H1 (cell line): ENCODE results near the gene ZSCAN12. TPM values are rescaled to one million over a fixed set of nuclear protein-coding genes. Genes with fewer than 3 reads are reported as not detected.
"Not testable (repeated sequence)": the region's sequence is repeated elsewhere in the genome, so short reads cannot be mapped to it uniquely, and the experiment has no call there.

Experiments used
- CTCF ChIA-PET: fragments of 300-600 bp; sonication (Branson Sonifier 250); formaldehyde crosslinking; loops from one replicate; lab custom pipeline; 2021; ENCODE audit not compliant: partially characterized antibody; lab: Charles Lee
- POLR2A ChIA-PET: fragments of 300-600 bp; sonication (Branson Sonifier 250); formaldehyde crosslinking; loops from one replicate; lab custom pipeline; 2021; ENCODE audit warnings: inconsistent platforms; ENCODE audit not compliant: partially characterized antibody; lab: Charles Lee
- DNase-seq, 2 experiments: peaks; one replicate each; pipeline versions ENCODE4 v3.0.0 to v3.0.0-alpha.2; 2010 to 2022; ENCODE audit warnings: low spot score in 2 of 2, low read depth in 1 of 2, mixed read lengths in 1 of 2
- FAIRE-seq: peaks from 2 replicates; lab custom pipeline; 2011; peaks lifted over from hg19 to GRCh38; lab: Jason Lieb, UNC
- H2AFZ ChIP-seq: 2 replicates; pipeline ENCODE4 v1.8.1; 2012; ENCODE audit warnings: low read length, inconsistent platforms
- H2AK5ac ChIP-seq: 2 replicates; pipeline ENCODE4 v1.6.1; 2013; ENCODE audit warnings: low read depth, low read length
- H2BK120ac ChIP-seq: replicated peaks from 2 replicates; pipeline ENCODE3; 2013; ENCODE audit warnings: low read depth, low read length, inconsistent platforms
- H2BK12ac ChIP-seq: 2 replicates; pipeline ENCODE4 v1.6.1; 2013; ENCODE audit warnings: low read depth, low read length
- H2BK15ac ChIP-seq: 2 replicates; pipeline ENCODE4 v1.6.1; 2013; ENCODE audit warnings: low read length
- H2BK20ac ChIP-seq: 2 replicates; pipeline ENCODE4 v1.6.1; 2013; ENCODE audit warnings: low read length
- H2BK5ac ChIP-seq: 2 replicates; pipeline ENCODE4 v1.6.1; 2013; ENCODE audit warnings: low read depth, low read length
- H3K14ac ChIP-seq: 2 replicates; pipeline ENCODE4 v1.6.1; 2013; ENCODE audit warnings: inconsistent platforms; ENCODE audit not compliant: insufficient read length
- H3K18ac ChIP-seq: 2 replicates; pipeline ENCODE4 v1.6.1; 2013; ENCODE audit warnings: low read length; ENCODE audit errors: extremely low read depth
- H3K23ac ChIP-seq: 2 replicates; pipeline ENCODE4 v1.6.1; 2013; ENCODE audit warnings: inconsistent platforms; ENCODE audit not compliant: insufficient read length
- H3K23me2 ChIP-seq: 2 replicates; pipeline ENCODE4 v1.6.1; 2013; ENCODE audit warnings: low read depth, low read length
- H3K27ac ChIP-seq: 2 replicates; pipeline ENCODE4 v1.6.1; 2011; ENCODE audit warnings: low read depth, low read length, inconsistent platforms
- H3K27me3 ChIP-seq, 4 experiments: replicated peaks in 1 of 4; 1 replicate in 1 of 4; 2 replicates in 3 of 4; pipeline versions ENCODE4 v1.6.1 to v1.8.1; 2011 to 2013; ENCODE audit warnings: low read length in 3 of 4, mild to moderate bottlenecking in 3 of 4, inconsistent platforms in 2 of 4, mixed read lengths in 2 of 4, moderate library complexity in 1 of 4; ENCODE audit not compliant: control insufficient read depth in 3 of 4, insufficient read depth in 3 of 4; ENCODE audit errors: extremely low read depth in 1 of 4
- H3K36me3 ChIP-seq, 4 experiments: 2 replicates each; pipeline versions ENCODE4 v1.6.1 to v1.8.1; 2011 to 2013; ENCODE audit warnings: mild to moderate bottlenecking in 4 of 4, low read length in 3 of 4, moderate library complexity in 2 of 4, control low read depth in 1 of 4, inconsistent platforms in 1 of 4; ENCODE audit not compliant: insufficient read depth in 4 of 4, control insufficient read depth in 2 of 4
- H3K4ac ChIP-seq: replicated peaks from 2 replicates; pipeline ENCODE3; 2013; ENCODE audit warnings: low read length, low read depth, mixed read lengths, inconsistent platforms; ENCODE audit not compliant: insufficient read length
- H3K4me1 ChIP-seq, 4 experiments: replicated peaks in 1 of 4; 1 replicate in 1 of 4; 2 replicates in 3 of 4; pipeline versions ENCODE4 v1.6.1 to v1.8.1; 2011 to 2013; ENCODE audit warnings: low read length in 3 of 4, inconsistent platforms in 2 of 4, mixed read lengths in 1 of 4; ENCODE audit not compliant: insufficient read depth in 4 of 4, control insufficient read depth in 3 of 4
- H3K4me2 ChIP-seq, 2 experiments: 2 replicates each; pipeline versions ENCODE4 v1.6.1 to v1.8.1; 2011 to 2013; ENCODE audit warnings: low read depth in 2 of 2, low read length in 2 of 2, control low read depth in 1 of 2, inconsistent platforms in 1 of 2, mild to moderate bottlenecking in 1 of 2; ENCODE audit not compliant: insufficient read depth in 1 of 2
- H3K4me3 ChIP-seq, 4 experiments: fragments of 200-600, 300-600 bp in 1 of 4; sonication (generic), shearing (Covaris generic), sonication (Bioruptor Twin) in 1 of 4; 2 replicates each; pipeline versions ENCODE4 v1.5.1 to v1.8.1; 2011 to 2016; ENCODE audit warnings: low read length in 4 of 4, low read depth in 3 of 4, control low read depth in 2 of 4, inconsistent platforms in 2 of 4, mild to moderate bottlenecking in 2 of 4, mixed read lengths in 1 of 4, moderate library complexity in 1 of 4; ENCODE audit not compliant: insufficient read depth in 2 of 4; ENCODE audit errors: extremely low read depth in 1 of 4
- H3K56ac ChIP-seq: replicated peaks from 2 replicates; pipeline ENCODE3; 2013; ENCODE audit warnings: low read depth, mild to moderate bottlenecking, mixed read lengths, low read length, inconsistent platforms; ENCODE audit not compliant: insufficient read length
- H3K79me1 ChIP-seq: 2 replicates; pipeline ENCODE4 v1.6.1; 2013; ENCODE audit warnings: low read depth, low read length, control low read depth
- H3K79me2 ChIP-seq, 2 experiments: 2 replicates each; pipeline versions ENCODE4 v1.6.1 to v1.8.1; 2012 to 2013; ENCODE audit warnings: low read length in 2 of 2, mild to moderate bottlenecking in 2 of 2, inconsistent platforms in 1 of 2; ENCODE audit not compliant: insufficient read depth in 2 of 2, control insufficient read depth in 1 of 2
- H3K9ac ChIP-seq, 4 experiments: replicated peaks in 1 of 4; 1 replicate in 1 of 4; 2 replicates in 3 of 4; pipeline versions ENCODE4 v1.6.1 to v1.8.1; 2011 to 2013; ENCODE audit warnings: low read depth in 3 of 4, low read length in 3 of 4, control low read depth in 2 of 4, mild to moderate bottlenecking in 2 of 4, moderate library complexity in 2 of 4, inconsistent platforms in 1 of 4; ENCODE audit errors: extremely low read depth in 1 of 4
- H3K9me3 ChIP-seq, 2 experiments: 2 replicates each; pipeline versions ENCODE4 v1.6.1 to v1.8.1; 2012 to 2013; ENCODE audit warnings: mild to moderate bottlenecking in 2 of 2, moderate library complexity in 2 of 2, control low read depth in 1 of 2, inconsistent platforms in 1 of 2, low read depth in 1 of 2, low read length in 1 of 2, mixed read lengths in 1 of 2; ENCODE audit not compliant: insufficient read depth in 2 of 2
- H4K20me1 ChIP-seq, 2 experiments: replicated peaks in 1 of 2; 2 replicates each; pipeline versions ENCODE3 to v1.8.1; 2011 to 2013; ENCODE audit warnings: inconsistent platforms in 2 of 2, low read length in 2 of 2, mild to moderate bottlenecking in 1 of 2; ENCODE audit not compliant: insufficient read depth in 2 of 2, control insufficient read depth in 1 of 2
- H4K5ac ChIP-seq: 2 replicates; pipeline ENCODE4 v1.6.1; 2013; ENCODE audit warnings: low read length, low read depth, mixed read lengths, inconsistent platforms; ENCODE audit not compliant: insufficient read length
- H4K8ac ChIP-seq: 2 replicates; pipeline ENCODE4 v1.8.0; 2013; ENCODE audit warnings: mild to moderate bottlenecking, moderate library complexity, low read length, inconsistent platforms; ENCODE audit not compliant: insufficient read depth; ENCODE audit errors: extremely low read depth
- H4K91ac ChIP-seq: replicated peaks from 2 replicates; pipeline ENCODE3; 2013; ENCODE audit warnings: low read length, mixed read lengths, inconsistent platforms; ENCODE audit not compliant: insufficient read length
- SP1 ChIP-seq: IDR thresholded peaks from 2 replicates; pipeline ENCODE4 v1.6.1; 2011; ENCODE audit warnings: low read depth, low read length
- TBP ChIP-seq: IDR thresholded peaks from 2 replicates; pipeline ENCODE4 v1.6.1; 2011; ENCODE audit warnings: low read depth, low read length, improper control_type of control experiment
- WGBS, 2 experiments: shearing (Covaris generic) in 1 of 2; methylation state at CpG; one replicate each; pipeline versions ENCODE4 v1.1.6 to v1.1.7; 2013 to 2015; ENCODE audit warnings: low lambda C conversion rate in 2 of 2, mixed read lengths in 2 of 2, inconsistent platforms in 1 of 2, low coverage in 1 of 2, missing lambda C conversion rate in 1 of 2; ENCODE audit not compliant: insufficient replicate concordance in 2 of 2, insufficient coverage in 1 of 2, insufficient read length in 1 of 2; ENCODE audit errors: extremely low coverage in 1 of 2, missing lambda C conversion rate in 1 of 2; 5-methylcytosine and 5-hydroxymethylcytosine counted together
- polyA plus RNA-seq, 7 experiments: library from polyadenylated mRNA; depleted of rRNA in 3 of 7; stranded (reverse) in 5 of 7; unstranded in 2 of 7; fragments of >200 nt in 5 of 7; fragments of 200-250 nt in 2 of 7; gene quantifications; 1 replicate in 5 of 7; 2 replicates in 1 of 7; 4 replicates in 1 of 7; pipeline versions ENCODE4 v1.2.1 to v1.2.3, GENCODE V29; 2011 to 2013; ENCODE audit warnings: missing spikeins in 2 of 7, mixed read lengths in 2 of 7
- total RNA-seq: library from RNA; stranded (reverse); fragmentation: NEBNext Ultra II Directional; extraction: Animal tissue kit (Norgen Biotek cat#: 25700); gene quantifications from 2 replicates; pipeline ENCODE4 v1.2.1, GENCODE V29; 2021

The ZSCAN12 gene
- total and polyA plus RNA-seq, 2 of the 8 experiments (the other 6 are each of a cell fraction or from before 2014, with no cell fraction given): 2.2 to 9.6 TPM

DNA sequence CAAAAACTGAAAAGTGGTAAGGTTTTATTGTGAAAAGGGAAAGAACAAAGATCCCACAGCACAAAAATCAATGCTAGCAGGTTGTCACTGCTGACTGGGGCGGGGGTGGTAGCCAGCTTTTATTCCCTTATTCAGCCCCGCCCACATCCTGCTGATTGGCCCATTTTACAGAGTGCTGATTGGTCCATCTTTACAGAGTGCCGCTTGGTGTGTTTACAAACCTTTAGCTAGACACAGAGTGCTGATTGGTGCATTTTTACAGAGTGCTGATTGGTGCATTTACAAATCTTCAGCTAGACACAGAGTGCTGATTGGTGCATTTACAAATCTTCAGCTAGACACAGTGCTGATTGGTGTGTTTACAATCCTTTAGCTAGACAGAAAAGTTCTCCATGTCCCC lies 45.2 kb upstream of the ZSCAN12 start:
- H3K4ac ChIP-seq, H2BK15ac ChIP-seq, H3K23ac ChIP-seq, FAIRE-seq, H4K5ac ChIP-seq, H3K36me3 ChIP-seq, H2BK120ac ChIP-seq, H3K56ac ChIP-seq, H3K27me3 ChIP-seq, H4K8ac ChIP-seq, H3K4me2 ChIP-seq, H3K9ac ChIP-seq, H3K18ac ChIP-seq, H4K20me1 ChIP-seq, H3K79me1 ChIP-seq, H2AK5ac ChIP-seq, CTCF ChIA-PET, H2BK12ac ChIP-seq, H3K27ac ChIP-seq, H2BK5ac ChIP-seq, H3K4me3 ChIP-seq, H3K4me1 ChIP-seq, H4K91ac ChIP-seq, H3K9me3 ChIP-seq, H2BK20ac ChIP-seq, DNase-seq, H3K14ac ChIP-seq, H3K23me2 ChIP-seq, H3K79me2 ChIP-seq: not testable (repeated sequence)
- 0 out of 2 replicates have a peak, but pooled peaks have one; percentile 31 for TF ChIP-seq TBP
- peak; percentile 85 for TF ChIP-seq SP1
- 0 out of 2 replicates have a peak overlapping the region, but pooled peaks have one; percentile 38 for H2AFZ ChIP-seq
- 93% methylated on average over 3 of the region's 3 CpGs; no CpG with 5 or more reads in 1 of the 2 experiments for whole genome bisulfite sequencing, 2 experiments
- POLR2A ChIA-PET: interaction anchor here (1.0 to 4.0 kb wide), 4 partner anchors 22 to 91 kb away, joined by 3 to 21 read pairs (median 4); partner anchors contain the start of gene ZSCAN12
